ENCODE data around the gene DPP7.

GRCh38 chr9:137096785-137097546, 17.6 kb downstream of the DPP7 start:
- TF ChIP-seq CTCF (IDR thresholded peaks at IDR 0.05), result no peak
- TF ChIP-seq POLR2A (IDR thresholded peaks at IDR 0.05), result no peak

Data from vagina (tissue), 2 donors.